Bronchial epithelial cell (primary cell): Measurements from ENCODE around the gene SRCIN1. TPM values are rescaled to one million over a fixed set of nuclear protein-coding genes. Genes with fewer than 3 reads are reported as not detected.
"Not testable (repeated sequence)": the region's sequence is repeated elsewhere in the genome, so short reads cannot be mapped to it uniquely, and the experiment has no call there.

ENCODE experiments used
- DNase-seq: peaks from one replicate; pipeline ENCODE4 v3.0.0-alpha.2; 2010; ENCODE audit warnings: low read depth
- FAIRE-seq: peaks from 2 replicates; lab custom pipeline; 2011; peaks lifted over from hg19 to GRCh38; lab: Jason Lieb, UNC
- H3K27me3 ChIP-seq: 2 replicates; pipeline ENCODE4 v1.5.1; 2011; ENCODE audit warnings: low read length; ENCODE audit not compliant: control insufficient read depth, insufficient read depth
- H3K36me3 ChIP-seq: 2 replicates; pipeline ENCODE4 v1.5.1; 2011; ENCODE audit warnings: low read length; ENCODE audit not compliant: control insufficient read depth, insufficient read depth
- H3K4me3 ChIP-seq: 2 replicates; pipeline ENCODE4 v1.5.1; 2011; ENCODE audit warnings: mild to moderate bottlenecking, low read depth, low read length, control low read depth
- CTCF ChIP-seq: IDR thresholded peaks from 2 replicates; pipeline ENCODE4 v1.5.1; 2011; ENCODE audit warnings: mild to moderate bottlenecking, moderate library complexity, low read length, control low read depth, inconsistent platforms; ENCODE audit not compliant: insufficient read depth, severe bottlenecking
- total RNA-seq: library from RNA; depleted of rRNA; stranded (reverse); fragments of >200 nt; gene quantifications from 2 replicates; pipeline ENCODE4 v1.2.1, GENCODE V29; 2014

SRCIN1 gene
- total RNA-seq, 1 donor from 2014 or later: under 0.01 TPM

DNA sequence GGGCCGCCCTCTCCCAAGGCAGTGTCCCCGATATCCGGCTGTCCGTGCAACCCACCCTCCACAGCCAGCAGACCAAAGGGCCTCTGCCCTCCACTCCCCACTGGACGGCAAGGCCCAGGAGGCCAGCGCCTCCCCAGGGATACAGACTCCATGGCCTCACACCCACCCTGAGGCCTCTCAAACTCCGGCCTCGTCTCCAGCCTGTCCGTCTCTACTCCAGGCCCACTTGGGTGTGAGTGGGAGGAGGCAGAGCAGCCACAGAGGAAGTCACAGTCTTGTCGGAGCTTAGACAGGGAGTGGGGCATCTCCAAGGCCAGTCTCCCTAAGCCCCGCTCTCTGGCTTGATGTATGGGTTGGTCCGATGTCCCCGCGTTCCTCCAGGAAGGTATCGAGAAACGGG, 73.3 kb downstream of the SRCIN1 start:
- Histone ChIP-seq H3K4me3 (no peak overlapping the region), H3K36me3 (no peaks in the 10 kb centered on the region), H3K27me3 (peaks cover 22% of the 10 kb centered on the region)
- FAIRE-seq (no peak), DNase-seq (no peak)
- TF ChIP-seq CTCF: no peak

GRCh38 chr17:38531761-38532160, 74.0 kb downstream of the SRCIN1 start:
- FAIRE-seq, H3K4me3 ChIP-seq, DNase-seq, H3K36me3 ChIP-seq: not testable (repeated sequence)
- H3K27me3 ChIP-seq: peaks cover 22% of the 10 kb centered on the region

DNA sequence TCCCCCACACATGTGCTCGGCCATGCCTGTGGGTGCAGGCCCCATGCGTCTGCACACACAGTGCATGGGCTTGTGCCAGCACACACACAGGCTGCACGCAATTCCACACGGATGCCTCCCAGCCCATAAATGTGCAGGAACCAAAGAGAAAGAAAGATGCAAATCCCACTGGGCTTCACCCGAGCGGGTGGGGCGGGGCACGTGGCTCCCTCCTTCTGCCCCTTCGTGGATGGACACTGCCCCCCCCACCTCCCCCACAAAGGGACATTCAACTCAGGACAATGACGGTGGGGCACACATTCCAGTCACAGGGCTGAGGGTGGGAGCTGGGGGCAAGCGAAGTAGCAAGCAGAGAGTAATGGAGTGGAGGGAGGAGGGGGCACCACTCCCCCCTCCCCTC, 74.9 kb downstream of the SRCIN1 start:
- not testable (repeated sequence) for DNase-seq, H3K36me3 ChIP-seq, FAIRE-seq

GRCh38 chr17:38528141-38528540, 77.6 kb downstream of the SRCIN1 start:
- H3K27me3 ChIP-seq, DNase-seq, H3K4me3 ChIP-seq, FAIRE-seq, H3K36me3 ChIP-seq: not testable (repeated sequence)

More for the DNA sequence above, 74.9 kb downstream of the SRCIN1 start:
- peaks cover 16% of the 10 kb centered on the region for H3K27me3 ChIP-seq
- H3K4me3 ChIP-seq: not testable (repeated sequence)

DNA sequence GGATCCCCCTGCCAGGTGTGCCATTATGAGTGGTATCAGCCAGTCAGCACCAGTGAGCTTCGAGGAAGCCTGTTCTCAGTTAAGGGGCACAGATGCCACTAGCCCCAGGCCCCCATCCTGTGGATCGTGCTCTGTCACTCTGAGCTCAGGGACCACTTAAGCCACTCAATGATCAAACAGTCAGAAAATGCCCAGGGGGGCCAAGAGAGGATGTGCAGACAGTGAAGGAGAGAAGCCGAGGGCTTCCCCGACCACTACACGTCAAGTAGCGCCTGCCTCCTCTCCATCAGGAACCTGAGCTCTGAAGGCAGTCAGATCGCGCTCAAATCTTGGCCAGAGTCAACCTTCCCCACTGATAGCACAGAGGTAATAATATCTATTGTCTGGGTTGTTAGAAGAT, 79.2 kb downstream of the SRCIN1 start:
- not testable (repeated sequence) for DNase-seq

DNA sequence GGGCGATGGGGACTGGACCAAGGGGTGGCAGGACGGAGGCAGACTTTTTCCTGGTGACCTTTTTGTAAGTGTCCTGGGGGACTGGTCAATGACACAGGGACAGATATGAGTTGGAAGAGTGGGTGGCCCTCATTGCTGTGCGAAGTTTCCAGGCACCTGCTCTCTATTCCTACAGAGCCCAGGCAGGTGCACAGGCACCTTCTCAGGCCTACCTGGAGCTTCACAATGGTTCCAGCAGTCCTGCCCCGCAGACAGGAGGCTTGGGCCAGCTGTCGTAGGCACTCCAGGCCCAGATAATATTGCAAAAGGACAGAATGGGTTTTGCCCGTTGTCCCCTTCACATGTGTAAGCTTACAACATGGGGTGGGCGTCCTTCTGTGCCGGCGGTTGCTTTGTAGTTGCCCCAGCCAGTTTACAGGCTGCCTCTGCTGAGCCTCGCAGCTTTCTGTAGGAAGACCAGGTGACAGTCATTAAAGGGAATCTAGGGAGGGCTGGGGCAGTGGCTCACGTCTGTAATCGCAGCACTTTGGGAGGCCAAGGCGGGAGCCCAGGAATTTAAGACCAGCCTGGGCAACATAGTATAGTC, 93.2 kb downstream of the SRCIN1 start:
- DNase-seq (no peak), FAIRE-seq (no peak)
- Histone ChIP-seq H3K27me3 (no peaks in the 10 kb centered on the region), H3K4me3 (no peak overlapping the region), H3K36me3 (no peaks in the 10 kb centered on the region)
- TF ChIP-seq CTCF: no peak

More for the DNA sequence above, 79.2 kb downstream of the SRCIN1 start:
- H3K36me3 ChIP-seq, H3K4me3 ChIP-seq, H3K27me3 ChIP-seq, FAIRE-seq: not testable (repeated sequence)

DNA sequence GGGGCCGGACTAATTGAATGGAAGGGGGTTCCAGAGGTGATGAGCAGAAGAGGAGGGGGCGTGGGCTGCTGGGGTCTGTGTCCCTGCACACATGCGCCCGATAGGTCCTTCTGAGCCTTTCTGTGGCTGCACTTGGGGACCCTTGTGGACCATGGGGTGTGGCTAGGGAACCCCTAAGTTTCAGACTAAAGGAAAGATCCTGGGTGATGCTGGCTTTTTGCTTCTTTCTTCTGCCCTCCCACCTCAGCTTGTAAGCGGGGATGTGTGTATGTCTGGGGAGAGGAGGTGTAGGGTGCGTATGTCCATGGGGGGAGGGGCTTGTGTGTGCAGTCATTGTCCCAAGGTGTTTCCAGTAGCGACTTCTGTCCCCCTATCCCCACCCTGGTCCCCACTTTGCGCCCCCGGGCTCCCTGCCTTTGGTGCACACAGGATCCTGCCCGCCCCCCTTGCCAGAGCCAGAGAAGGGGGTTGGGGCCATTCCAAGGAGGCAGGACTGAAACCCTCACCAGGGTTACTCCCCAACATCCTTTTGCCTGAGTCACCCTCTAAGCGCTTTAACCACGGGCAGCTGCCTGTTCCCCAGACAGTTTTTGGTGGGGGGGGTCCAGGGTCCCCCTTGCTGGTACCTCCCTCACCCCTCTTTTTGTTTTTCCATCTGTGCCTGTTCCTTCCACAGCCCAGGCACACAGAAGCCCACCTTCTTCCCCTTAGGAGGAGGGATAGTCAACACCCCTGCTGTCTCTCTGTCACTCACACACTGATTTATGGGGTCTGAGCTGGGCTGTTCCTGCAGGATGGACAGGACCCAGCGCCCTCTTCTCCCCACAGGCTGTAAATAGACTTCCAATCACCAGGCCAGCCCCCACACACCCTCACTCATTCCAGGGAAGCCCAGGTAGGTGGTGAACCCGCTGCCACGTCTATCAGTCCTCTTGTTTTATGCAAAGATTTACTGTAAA, 94.3 kb downstream of the SRCIN1 start:
- H3K27me3 ChIP-seq: no peaks in the 10 kb centered on the region
- H3K4me3 ChIP-seq: no peak overlapping the region
- no peak for FAIRE-seq
- peak; percentile 29 for DNase-seq
- TF ChIP-seq CTCF: no peak
- peaks cover 3% of the 10 kb centered on the region for H3K36me3 ChIP-seq
